WTC11 (cell line): ENCODE results near the gene STRIP1.

Experiments
- ATF1 ChIP-seq: sonication (generic); formaldehyde crosslinking; IDR thresholded peaks from 2 replicates; pipeline ENCODE4 v1.8.1; 2023; ENCODE audit warnings: mild to moderate bottlenecking, moderate library complexity, missing genetic modification reagents
- TF ChIP-seq, protein P1 (sequence below): sonication (generic); formaldehyde crosslinking; IDR thresholded peaks from 2 replicates; pipeline ENCODE4 v1.8.1; 2023; ENCODE audit warnings: mild to moderate bottlenecking, missing genetic modification reagents, moderate library complexity
- TF ChIP-seq, protein P2 (sequence below): fragments of 200-600 bp; IDR thresholded peaks from 2 replicates; pipeline ENCODE4 v1.8.0; 2022; ENCODE audit warnings: antibody characterized with exemption
- TF ChIP-seq, protein P3 (sequence below): sonication (generic); formaldehyde crosslinking; IDR thresholded peaks from 2 replicates; pipeline ENCODE4 v1.8.1; 2022; ENCODE audit warnings: missing genetic modification reagents, borderline replicate concordance

GRCh38 chr1:110062612-110063011 lies 28.2 kb downstream of the STRIP1 start:
- TF ChIP-seq, protein P1, sequence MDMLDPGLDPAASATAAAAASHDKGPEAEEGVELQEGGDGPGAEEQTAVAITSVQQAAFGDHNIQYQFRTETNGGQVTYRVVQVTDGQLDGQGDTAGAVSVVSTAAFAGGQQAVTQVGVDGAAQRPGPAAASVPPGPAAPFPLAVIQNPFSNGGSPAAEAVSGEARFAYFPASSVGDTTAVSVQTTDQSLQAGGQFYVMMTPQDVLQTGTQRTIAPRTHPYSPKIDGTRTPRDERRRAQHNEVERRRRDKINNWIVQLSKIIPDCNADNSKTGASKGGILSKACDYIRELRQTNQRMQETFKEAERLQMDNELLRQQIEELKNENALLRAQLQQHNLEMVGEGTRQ (CRISPR knock-in tag), result no peak
- TF ChIP-seq, protein P2, sequence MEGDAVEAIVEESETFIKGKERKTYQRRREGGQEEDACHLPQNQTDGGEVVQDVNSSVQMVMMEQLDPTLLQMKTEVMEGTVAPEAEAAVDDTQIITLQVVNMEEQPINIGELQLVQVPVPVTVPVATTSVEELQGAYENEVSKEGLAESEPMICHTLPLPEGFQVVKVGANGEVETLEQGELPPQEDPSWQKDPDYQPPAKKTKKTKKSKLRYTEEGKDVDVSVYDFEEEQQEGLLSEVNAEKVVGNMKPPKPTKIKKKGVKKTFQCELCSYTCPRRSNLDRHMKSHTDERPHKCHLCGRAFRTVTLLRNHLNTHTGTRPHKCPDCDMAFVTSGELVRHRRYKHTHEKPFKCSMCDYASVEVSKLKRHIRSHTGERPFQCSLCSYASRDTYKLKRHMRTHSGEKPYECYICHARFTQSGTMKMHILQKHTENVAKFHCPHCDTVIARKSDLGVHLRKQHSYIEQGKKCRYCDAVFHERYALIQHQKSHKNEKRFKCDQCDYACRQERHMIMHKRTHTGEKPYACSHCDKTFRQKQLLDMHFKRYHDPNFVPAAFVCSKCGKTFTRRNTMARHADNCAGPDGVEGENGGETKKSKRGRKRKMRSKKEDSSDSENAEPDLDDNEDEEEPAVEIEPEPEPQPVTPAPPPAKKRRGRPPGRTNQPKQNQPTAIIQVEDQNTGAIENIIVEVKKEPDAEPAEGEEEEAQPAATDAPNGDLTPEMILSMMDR, result no peak
- no peak for TF ChIP-seq ATF1 (CRISPR knock-in tag)
- TF ChIP-seq, protein P3, sequence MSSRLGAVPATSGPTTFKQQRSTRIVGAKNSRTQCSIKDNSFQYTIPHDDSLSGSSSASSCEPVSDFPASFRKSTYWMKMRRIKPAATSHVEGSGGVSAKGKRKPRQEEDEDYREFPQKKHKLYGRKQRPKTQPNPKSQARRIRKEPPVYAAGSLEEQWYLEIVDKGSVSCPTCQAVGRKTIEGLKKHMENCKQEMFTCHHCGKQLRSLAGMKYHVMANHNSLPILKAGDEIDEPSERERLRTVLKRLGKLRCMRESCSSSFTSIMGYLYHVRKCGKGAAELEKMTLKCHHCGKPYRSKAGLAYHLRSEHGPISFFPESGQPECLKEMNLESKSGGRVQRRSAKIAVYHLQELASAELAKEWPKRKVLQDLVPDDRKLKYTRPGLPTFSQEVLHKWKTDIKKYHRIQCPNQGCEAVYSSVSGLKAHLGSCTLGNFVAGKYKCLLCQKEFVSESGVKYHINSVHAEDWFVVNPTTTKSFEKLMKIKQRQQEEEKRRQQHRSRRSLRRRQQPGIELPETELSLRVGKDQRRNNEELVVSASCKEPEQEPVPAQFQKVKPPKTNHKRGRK (CRISPR knock-in tag), result no peak
